ENCODE measurements around the gene ATG16L2.

ATG16L2 gene

DNA sequence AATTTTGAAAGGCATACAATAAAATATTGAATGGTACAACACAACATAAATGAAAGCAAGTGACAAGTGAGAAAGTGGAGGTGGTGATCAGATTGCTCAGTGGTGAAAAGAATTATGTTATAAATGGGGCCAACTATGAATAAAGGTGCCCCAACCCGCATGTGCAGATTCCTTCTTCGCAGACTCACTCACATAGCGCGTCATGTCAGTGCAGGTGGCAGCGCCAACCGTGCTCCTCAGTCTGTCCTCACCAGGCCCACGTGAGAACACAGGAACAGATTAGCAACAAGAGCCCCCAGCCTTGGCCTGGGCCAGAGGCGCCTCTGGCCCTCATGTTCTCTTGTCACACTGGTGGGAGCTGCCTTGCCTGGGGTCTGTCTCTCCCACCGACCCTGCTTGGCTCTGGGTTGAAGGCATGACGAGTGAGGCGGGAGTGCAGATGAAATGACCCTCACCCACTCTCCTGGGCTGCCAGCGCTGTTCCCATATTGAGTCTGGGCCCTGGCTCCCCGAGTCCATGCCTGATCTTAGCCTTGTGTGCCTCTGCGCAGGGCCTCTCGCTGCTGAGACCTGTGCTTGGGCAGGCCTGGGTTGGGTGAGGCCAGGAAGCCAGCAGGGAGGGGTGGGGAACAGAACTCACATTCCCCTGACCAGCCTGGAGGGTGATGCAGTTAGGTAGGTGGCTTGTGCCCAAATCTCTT lies 6.4 kb downstream of the ATG16L2 start:
- H3K4me3 ChIP-seq (ENCODE audit: low read length), result no peak overlapping the region
- H3K27me3 ChIP-seq (ENCODE audit: control insufficient read depth, low read length), result no peaks in the 10 kb centered on the region
- H3K79me2 ChIP-seq (ENCODE audit: control insufficient read depth, low read length), result peaks cover 28% of the 10 kb centered on the region
- H3K36me3 ChIP-seq (ENCODE audit: control insufficient read depth, low read length), result peaks cover 82% of the 10 kb centered on the region
- no peaks in the 10 kb centered on the region for H4K20me1 ChIP-seq (ENCODE audit: control insufficient read depth, insufficient read depth, low read depth, low read length)
- H3K9me3 ChIP-seq (ENCODE audit: control insufficient read depth, insufficient read depth, low read length), result no peaks in the 10 kb centered on the region
- TF ChIP-seq EZH2phosphoT487 (IDR thresholded peaks at IDR 0.05; ENCODE audit: borderline replicate concordance, low read length), result no peak
- TF ChIP-seq, protein P1, sequence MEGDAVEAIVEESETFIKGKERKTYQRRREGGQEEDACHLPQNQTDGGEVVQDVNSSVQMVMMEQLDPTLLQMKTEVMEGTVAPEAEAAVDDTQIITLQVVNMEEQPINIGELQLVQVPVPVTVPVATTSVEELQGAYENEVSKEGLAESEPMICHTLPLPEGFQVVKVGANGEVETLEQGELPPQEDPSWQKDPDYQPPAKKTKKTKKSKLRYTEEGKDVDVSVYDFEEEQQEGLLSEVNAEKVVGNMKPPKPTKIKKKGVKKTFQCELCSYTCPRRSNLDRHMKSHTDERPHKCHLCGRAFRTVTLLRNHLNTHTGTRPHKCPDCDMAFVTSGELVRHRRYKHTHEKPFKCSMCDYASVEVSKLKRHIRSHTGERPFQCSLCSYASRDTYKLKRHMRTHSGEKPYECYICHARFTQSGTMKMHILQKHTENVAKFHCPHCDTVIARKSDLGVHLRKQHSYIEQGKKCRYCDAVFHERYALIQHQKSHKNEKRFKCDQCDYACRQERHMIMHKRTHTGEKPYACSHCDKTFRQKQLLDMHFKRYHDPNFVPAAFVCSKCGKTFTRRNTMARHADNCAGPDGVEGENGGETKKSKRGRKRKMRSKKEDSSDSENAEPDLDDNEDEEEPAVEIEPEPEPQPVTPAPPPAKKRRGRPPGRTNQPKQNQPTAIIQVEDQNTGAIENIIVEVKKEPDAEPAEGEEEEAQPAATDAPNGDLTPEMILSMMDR (IDR thresholded peaks at IDR 0.05; ENCODE audit: low read depth, low read length, poor library complexity, severe bottlenecking), result no peak
- no peak overlapping the region for H3K4me2 ChIP-seq (ENCODE audit: low read length)
- H3F3A ChIP-seq (ENCODE audit: control insufficient read depth, insufficient read depth), result peaks cover 9% of the 10 kb centered on the region
- no peak overlapping the region for H3K27ac ChIP-seq (ENCODE audit: low read depth, low read length)
- H3K4me1 ChIP-seq (ENCODE audit: control insufficient read depth, low read length), result peaks cover 42% of the 10 kb centered on the region
- no peaks in the 10 kb centered on the region for H3K9me2 ChIP-seq (replicated peaks; ENCODE audit: control insufficient read depth, low read length)

DNA sequence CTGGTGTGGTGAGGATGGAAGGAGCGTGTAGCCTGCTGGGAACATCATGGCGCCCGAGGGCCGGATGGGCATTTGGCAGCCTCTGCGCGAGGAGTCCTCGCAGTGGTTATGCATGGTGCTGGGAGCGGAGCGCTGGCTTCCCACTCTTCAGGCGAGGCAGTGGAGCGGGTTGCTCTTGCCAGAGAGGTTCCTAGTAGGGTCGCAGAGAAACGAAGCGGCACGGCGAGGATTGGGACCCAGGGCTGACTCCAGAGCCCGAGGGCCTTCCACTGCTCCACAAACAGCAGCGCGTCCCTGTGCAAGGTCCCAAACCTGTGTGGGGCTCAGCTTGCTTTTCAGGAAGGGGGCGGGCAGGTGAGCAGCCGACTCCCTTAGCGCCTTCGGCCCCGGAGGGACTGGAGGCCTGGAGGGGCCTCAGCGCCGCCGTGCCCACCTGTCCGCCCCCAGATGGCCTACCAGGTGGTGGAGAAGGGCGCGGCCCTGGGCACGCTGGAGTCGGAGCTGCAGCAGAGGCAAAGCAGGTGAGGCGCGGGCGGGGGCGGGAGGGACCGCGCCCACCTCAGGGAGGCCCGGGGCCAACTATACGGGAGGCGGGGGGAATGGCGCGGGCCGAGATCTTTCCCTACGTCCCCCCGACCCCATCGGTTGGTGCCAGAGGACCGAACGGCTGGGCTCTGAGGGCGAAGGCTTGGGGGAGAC lies 7.2 kb downstream of the ATG16L2 start:
- H3K27ac ChIP-seq (ENCODE audit: low read depth, low read length), result no peak overlapping the region
- H3K27me3 ChIP-seq (ENCODE audit: control insufficient read depth, low read length), result no peaks in the 10 kb centered on the region
- peak overlapping the region; percentile 61 for H3K4me3 ChIP-seq (ENCODE audit: low read length)
- H3K4me1 ChIP-seq (ENCODE audit: control insufficient read depth, low read length), result peaks cover 37% of the 10 kb centered on the region
- no peaks in the 10 kb centered on the region for H3K9me3 ChIP-seq (ENCODE audit: control insufficient read depth, insufficient read depth, low read length)
- TF ChIP-seq EZH2phosphoT487 (IDR thresholded peaks at IDR 0.05; ENCODE audit: borderline replicate concordance, low read length), result no peak
- H3K4me2 ChIP-seq (ENCODE audit: low read length), result peak overlapping the region; percentile 68
- H3K9me2 ChIP-seq (replicated peaks; ENCODE audit: control insufficient read depth, low read length), result no peaks in the 10 kb centered on the region
- no peaks in the 10 kb centered on the region for H4K20me1 ChIP-seq (ENCODE audit: control insufficient read depth, insufficient read depth, low read depth, low read length)
- H3K36me3 ChIP-seq (ENCODE audit: control insufficient read depth, low read length), result peaks cover 86% of the 10 kb centered on the region
- H3F3A ChIP-seq (ENCODE audit: control insufficient read depth, insufficient read depth), result peaks cover 9% of the 10 kb centered on the region
- H3K79me2 ChIP-seq (ENCODE audit: control insufficient read depth, low read length), result peaks cover 21% of the 10 kb centered on the region

DNA sequence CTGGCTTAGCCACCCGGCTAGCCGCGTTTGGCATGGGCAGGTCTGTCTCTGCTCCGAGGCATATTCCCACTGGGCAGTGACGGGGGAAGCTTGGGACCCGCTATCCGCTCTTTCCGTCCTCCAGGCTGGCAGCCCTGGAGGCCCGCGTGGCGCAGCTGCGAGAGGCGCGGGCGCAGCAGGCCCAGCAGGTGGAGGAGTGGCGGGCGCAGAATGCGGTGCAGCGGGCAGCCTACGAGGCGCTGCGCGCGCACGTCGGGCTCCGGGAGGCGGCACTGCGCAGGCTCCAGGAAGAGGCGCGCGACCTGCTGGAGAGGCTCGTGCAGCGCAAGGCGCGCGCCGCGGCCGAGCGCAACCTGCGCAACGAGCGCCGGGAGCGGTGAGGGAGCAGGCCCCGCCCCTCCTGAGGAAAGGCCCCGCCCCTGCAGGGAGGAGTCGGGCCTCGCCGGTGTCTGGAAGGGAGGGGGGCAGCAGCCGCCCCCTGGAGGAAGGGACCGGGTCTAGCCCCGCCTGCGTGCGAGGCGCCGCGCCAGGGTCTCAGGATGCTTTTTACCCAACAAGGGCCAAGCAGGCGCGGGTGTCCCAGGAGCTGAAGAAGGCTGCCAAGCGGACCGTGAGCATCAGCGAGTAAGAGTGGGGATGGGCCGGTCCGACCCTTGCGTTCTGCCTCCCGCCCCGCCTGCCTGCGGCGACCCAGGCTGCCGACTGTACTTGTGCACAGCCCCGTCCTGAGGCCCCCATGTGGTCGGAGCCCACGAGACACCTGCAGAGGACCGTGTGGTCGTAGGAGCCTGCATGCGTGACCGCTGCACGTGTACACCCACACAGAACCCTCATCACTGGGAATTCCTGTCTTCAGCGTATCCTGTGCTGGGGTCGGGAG lies 7.9 kb downstream of the ATG16L2 start:
- Histone ChIP-seq H3F3A (ENCODE audit: control insufficient read depth, insufficient read depth) (peaks cover 9% of the 10 kb centered on the region), H3K4me3 (ENCODE audit: low read length) (peak overlapping the region; percentile 61), H3K9me3 (ENCODE audit: control insufficient read depth, insufficient read depth, low read length) (no peaks in the 10 kb centered on the region), H3K79me2 (ENCODE audit: control insufficient read depth, low read length) (peaks cover 14% of the 10 kb centered on the region), H3K4me1 (ENCODE audit: control insufficient read depth, low read length) (peaks cover 34% of the 10 kb centered on the region), H3K9me2 (replicated peaks; ENCODE audit: control insufficient read depth, low read length) (no peaks in the 10 kb centered on the region), H3K36me3 (ENCODE audit: control insufficient read depth, low read length) (peaks cover 86% of the 10 kb centered on the region), H4K20me1 (ENCODE audit: control insufficient read depth, insufficient read depth, low read depth, low read length) (no peaks in the 10 kb centered on the region), H3K27ac (ENCODE audit: low read depth, low read length) (peak overlapping the region; percentile 69), H3K4me2 (ENCODE audit: low read length) (peak overlapping the region; percentile 68), H3K27me3 (ENCODE audit: control insufficient read depth, low read length) (no peaks in the 10 kb centered on the region)
- TF ChIP-seq, protein P1 (IDR thresholded peaks at IDR 0.05; ENCODE audit: low read depth, low read length, poor library complexity, severe bottlenecking), result peak; percentile 60
- no peak for TF ChIP-seq EZH2phosphoT487 (IDR thresholded peaks at IDR 0.05; ENCODE audit: borderline replicate concordance, low read length)

Data from DOHH2 (cell line).